ENCODE results near the gene EID3.
"Not testable (repeated sequence)": the region's sequence is repeated elsewhere in the genome, so short reads cannot be mapped to it uniquely, and the experiment has no call there.

EID3 gene

GRCh38 chr12:104314242-104314614 is 10.7 kb downstream of the EID3 start:
- no peak for DNase-seq

DNA sequence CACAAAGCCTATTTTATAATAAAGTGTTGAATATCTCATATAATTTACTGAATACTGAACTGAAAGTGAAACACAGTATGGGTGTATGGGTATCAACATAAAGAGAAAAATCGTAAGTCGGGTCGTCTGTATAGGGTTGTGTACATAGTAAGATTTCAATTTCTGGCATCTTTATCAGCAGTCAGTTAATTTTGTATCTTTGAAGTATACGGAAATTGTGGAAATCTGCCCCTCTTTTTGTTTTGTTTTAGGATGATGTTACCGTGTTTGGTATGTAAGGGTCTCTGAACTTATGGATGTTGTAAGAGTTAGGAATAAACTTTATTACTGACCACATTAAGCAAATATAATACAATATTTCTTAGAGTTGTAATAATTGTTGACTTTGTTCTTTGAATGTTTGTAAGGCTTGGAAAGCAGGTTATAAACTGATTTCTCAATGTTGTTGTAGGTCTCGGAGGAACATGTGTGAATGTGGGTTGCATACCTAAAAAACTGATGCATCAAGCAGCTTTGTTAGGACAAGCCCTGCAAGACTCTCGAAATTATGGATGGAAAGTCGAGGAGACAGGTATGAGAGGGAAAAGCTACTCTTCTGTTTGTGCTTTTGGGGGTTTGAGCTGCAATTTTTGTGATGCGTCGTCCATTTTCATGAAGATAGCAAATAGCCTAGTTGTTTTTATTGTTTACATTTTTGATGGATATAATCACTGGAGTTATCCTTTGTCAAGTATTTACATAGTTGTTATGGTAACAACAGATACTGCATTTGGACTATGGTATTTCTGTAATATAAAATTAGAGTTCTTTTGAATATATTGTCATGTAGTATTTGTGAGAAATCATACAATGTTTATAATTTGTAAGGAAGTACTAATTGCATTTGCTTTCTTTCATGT is 12.0 kb downstream of the EID3 start:
- DNase-seq = no peak

- no peak for DNase-seq
These were observed 13.4 kb downstream of the EID3 start for GRCh38 chr12:104316936-104317335.

DNA sequence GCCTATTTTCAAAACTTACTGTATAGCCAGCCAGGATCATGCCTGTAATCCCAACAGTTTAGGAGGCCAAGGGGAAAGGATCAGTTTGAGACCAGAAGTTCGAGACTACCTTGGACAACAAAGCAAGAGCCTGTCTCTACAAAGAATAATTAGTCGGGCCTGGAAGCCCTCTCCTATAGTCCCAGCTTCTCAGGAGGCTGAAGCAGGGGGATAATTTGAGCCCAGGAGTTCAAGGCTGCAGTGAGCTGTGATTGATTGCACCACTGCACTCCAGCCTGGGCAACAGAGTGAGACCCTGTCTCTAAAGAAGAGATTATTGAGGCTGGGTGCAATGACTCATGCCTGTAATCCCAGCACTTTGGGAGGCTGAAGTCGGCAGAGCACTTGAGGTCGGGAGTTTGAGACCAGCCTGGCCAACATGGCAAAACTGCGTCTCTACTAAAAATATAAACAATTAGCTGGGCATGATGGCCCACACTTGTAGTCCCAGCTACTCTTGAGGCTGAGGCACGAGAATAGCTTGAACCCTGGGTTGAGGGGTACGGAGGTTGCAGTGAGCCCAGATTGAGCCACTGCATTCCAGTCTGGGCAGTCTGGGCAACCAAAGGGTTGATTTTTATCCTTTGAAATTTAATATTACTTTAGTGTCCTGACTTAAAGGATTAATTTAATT is 14.1 kb downstream of the EID3 start:
- no peak for DNase-seq

DNA sequence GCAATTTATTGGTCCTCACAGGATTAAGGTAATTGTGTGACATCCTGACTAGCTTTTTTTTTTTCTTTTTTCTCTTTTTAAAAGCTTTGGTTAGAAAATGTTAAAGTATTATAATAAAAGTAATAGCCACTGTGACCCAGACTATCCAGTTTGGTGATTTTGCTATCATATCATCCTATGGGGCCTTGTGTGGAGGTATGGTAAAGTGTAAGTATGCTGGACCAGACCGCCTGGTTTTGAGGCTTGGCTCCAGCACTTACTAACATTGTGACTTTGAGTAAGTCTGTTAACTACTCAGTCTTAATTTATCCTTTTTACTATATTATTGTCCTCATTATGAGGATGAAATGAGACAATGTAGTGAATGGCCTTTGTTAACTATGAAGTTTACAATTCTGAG is 15.5 kb downstream of the EID3 start:
- no peak for DNase-seq

- no peak for DNase-seq
These were observed 16.5 kb downstream of the EID3 start for GRCh38 chr12:104319918-104320626.

GRCh38 chr12:104320627-104321024 is 17.1 kb downstream of the EID3 start:
- no peak for DNase-seq

DNA sequence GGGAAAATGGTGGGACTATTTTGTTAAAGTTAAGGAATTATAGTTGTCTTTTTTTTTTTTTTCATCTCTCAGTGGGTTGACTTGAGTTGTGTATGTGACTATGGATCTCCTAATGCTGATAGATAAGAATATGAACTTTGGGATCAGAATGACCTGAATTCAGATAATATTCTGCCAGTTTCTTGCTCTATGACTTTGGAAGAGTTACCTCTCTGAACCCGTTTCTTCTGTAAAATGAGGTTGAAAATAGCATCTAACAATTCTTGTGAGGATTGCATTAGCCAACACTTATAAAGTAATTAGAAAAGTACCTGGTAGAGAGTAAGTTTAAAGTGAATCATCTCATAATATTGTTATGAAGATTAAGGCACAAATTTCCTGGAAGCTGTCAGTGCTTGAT is 18.4 kb downstream of the EID3 start:
- no peak for DNase-seq

- not testable (repeated sequence) for DNase-seq
These were observed 19.0 kb downstream of the EID3 start for GRCh38 chr12:104322533-104322932.

DNA sequence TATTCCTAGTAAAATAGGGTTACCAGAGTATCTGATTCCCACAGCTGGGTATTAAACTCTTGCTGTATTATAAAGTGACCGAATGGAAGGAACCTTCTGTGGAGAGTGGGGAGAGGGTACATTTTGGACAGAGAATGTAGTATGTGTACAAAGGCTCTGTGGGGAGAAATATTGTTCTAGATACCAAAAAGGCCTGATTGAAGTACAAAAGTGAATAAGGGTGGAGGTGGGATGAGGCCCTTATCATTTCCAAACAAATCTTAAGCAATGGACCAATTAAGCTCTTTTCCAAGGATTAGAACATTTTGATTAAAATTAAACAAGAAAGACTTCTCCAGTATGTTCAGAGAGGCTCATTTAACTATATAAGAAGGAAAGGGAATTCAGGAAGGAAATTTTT is 20.4 kb downstream of the EID3 start:
- no peak for DNase-seq

- not testable (repeated sequence) for DNase-seq
These were observed 24.7 kb downstream of the EID3 start for GRCh38 chr12:104328278-104328677.

DNA sequence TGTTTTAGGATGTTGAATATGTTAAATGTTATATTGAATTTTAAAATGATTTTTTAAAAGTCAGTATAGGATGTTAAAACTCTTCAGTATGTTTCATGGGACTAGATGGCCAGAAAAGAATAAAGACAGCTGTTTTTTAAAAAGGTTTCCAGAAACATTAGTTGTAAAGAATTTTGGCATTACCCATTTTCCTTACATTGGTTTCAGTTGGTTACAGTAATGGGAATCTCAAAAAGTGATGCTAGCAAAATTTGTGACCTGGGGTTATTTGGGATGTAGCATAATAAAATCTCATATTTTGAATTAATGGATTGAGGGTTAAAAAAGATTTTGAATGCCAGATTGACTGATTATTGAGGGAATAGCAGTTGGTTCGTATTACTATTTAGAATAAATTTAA is 25.3 kb downstream of the EID3 start:
- DNase-seq = no peak

GRCh38 chr12:104329707-104330532 is 26.4 kb downstream of the EID3 start:
- no peak for DNase-seq

DNA sequence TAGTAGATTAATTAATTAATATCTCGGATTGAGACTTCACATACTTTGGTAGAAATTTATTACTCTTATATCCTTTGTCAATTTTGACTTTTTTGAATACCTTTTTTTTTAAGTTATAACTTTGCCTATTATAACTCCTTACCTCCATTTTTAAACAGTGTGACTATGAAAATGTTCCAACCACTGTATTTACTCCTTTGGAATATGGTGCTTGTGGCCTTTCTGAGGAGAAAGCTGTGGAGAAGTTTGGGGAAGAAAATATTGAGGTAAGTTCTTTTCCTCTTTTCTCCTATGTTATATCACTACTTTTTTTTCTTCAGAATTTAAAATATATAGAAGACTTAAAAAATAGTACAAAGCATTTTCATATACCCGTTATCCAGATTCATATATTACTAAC is 27.8 kb downstream of the EID3 start:
- DNase-seq = no peak

DNA sequence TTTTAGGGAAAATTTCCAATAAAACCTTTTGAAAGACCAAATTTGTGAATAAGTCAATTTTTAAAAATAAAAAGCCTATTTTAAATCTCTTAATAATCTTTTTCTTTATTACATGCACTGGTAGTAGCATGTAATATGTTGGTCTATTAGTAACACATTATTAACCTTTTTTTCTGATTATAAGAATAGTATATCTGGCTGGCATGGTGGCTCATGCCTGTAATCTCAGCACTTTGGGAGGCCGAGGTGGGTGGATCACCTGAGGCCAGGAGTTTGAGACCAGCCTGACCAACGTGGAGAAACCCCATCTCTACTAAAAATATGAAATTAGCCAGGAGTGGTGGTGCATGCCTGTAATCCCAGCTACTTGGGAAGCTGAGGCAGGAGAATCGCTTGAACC is 28.7 kb downstream of the EID3 start:
- DNase-seq = not testable (repeated sequence)

DNA sequence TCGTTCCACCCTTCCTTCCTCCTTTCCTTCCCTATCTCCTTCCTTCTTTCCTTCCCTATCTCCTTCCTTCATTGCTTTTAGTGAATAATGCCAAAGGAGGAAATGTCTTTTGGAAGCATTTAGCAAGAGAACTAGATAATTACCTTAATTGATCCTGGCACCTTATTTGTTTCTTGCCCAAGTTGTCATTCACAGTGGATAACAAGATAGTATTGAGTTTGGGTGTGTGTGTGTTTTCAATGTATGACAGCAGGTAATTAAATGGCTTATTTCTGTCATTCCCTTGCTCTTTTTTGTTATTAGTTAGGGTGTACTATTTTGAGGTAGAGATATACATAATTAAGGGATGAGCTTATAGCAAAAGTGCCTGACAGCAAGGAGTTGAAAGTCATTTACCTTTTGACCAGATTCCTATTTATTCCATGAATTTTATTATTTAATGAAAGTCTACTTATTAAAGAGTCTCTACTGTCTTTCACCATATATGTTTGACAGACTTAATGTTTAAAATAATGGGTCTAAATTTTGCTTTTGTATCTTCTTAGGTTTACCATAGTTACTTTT is 30.2 kb downstream of the EID3 start:
- no peak for DNase-seq

DNA sequence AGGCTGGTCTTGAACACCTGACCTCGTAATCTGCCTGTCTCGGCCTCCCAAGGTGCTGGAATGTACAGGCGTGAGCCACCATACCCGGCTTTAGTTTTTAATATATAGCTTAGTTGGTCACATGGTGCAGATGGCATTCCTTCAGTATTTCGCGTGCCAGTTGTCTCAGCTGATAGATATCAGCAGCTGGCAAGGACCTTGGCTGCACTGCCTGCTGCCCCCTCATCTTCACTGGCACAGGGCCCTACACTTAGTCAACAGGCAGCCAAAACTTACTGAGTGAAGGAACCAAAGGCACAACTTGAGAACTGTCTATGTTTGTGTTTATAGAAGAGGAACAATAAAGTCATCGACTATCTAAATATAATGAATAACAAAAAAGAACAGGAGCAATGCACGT is 31.0 kb downstream of the EID3 start:
- DNase-seq = no peak

GRCh38 chr12:104336115-104336514 is 32.6 kb downstream of the EID3 start:
- DNase-seq = no peak

DNA sequence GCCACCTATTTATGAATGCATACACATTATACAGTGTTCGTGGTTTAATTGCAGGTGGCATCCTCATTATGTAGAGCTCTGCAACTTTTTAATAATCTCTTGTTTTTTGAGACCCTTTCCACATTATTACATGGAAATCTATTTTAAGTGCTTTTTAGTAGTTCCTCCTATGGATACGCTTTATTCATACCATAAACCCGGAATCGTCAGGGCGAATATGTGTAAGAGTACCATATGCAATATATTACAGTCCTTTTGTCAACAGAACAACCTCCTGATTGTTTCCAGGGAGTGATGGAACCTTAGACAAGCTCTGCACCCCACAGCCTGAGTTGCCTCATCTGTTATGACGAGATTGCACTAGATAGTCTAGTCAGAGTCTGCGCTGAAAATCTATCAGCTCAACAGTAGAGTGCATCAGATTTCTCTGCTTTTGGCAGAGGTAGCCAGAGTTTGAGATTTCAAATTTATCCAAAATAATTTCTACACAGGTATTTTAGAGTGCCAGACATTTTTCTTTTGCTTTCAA is 33.6 kb downstream of the EID3 start:
- no peak for DNase-seq

GRCh38 chr12:104339663-104340062 is 36.1 kb downstream of the EID3 start:
- no peak for DNase-seq

DNA sequence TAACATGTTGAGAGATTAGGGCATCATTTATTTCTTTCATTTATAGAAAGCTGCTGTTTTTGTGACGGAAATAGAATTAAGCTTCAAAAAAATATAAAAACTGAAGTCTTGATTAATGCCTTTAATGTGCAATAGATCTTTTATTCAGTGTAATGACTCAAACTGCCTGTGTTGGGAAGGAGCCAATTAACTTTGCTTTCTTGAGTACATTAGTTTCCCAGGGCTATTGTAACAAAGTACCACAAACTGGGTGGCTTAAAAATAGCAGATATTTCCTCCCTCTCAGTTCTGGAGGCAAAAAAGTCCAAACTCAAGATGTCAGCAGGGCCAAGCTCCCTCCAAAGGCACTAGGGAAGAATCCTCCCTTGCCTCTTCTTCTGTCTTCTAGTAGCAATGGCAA is 36.6 kb downstream of the EID3 start:
- no peak for DNase-seq

- no peak for DNase-seq
These were observed 37.5 kb downstream of the EID3 start for GRCh38 chr12:104340925-104341611.

Measured in NCI-H1092 (cell line).